Measurements from ENCODE around the gene FNDC11.
"Not testable (repeated sequence)": the region's sequence is repeated elsewhere in the genome, so short reads cannot be mapped to it uniquely, and the experiment has no call there.

The FNDC11 gene

GRCh38 chr20:63587256-63587655 is 33.3 kb downstream of the FNDC11 start:
- no peak for DNase-seq

GRCh38 chr20:63587776-63588591 is 34.0 kb downstream of the FNDC11 start:
- no peak for DNase-seq

GRCh38 chr20:63588641-63589041 is 34.7 kb downstream of the FNDC11 start:
- DNase-seq, result no peak

- no peak for DNase-seq
Measured at GRCh38 chr20:63589261-63590217, 35.6 kb downstream of the FNDC11 start.

- no peak for DNase-seq
Measured at GRCh38 chr20:63590218-63591146, 36.5 kb downstream of the FNDC11 start.

- DNase-seq, result no peak
Measured at GRCh38 chr20:63591147-63591533, 37.2 kb downstream of the FNDC11 start.

GRCh38 chr20:63591786-63592355 is 37.9 kb downstream of the FNDC11 start:
- DNase-seq, result no peak

GRCh38 chr20:63592661-63593060 is 38.7 kb downstream of the FNDC11 start:
- no peak for DNase-seq

- DNase-seq, result no peak
Measured at GRCh38 chr20:63594043-63594561, 40.1 kb downstream of the FNDC11 start.

GRCh38 chr20:63595416-63596127 is 41.6 kb downstream of the FNDC11 start:
- no peak for DNase-seq

- no peak for DNase-seq
Measured at GRCh38 chr20:63596423-63596822, 42.5 kb downstream of the FNDC11 start.

GRCh38 chr20:63597651-63598478 is 43.9 kb downstream of the FNDC11 start:
- no peak for DNase-seq

GRCh38 chr20:63598479-63599395 is 44.8 kb downstream of the FNDC11 start:
- no peak for DNase-seq

GRCh38 chr20:63599396-63600050 is 45.6 kb downstream of the FNDC11 start:
- DNase-seq, result no peak

- DNase-seq, result not testable (repeated sequence)
Measured at GRCh38 chr20:63601679-63602078, 47.7 kb downstream of the FNDC11 start.

- DNase-seq, result no peak
Measured at GRCh38 chr20:63602321-63602720, 48.4 kb downstream of the FNDC11 start.
